WTC11 (cell line): ENCODE data around the gene ST3GAL5. TPM values are rescaled to one million over a fixed set of nuclear protein-coding genes. Genes with fewer than 3 reads are reported as not detected.

Experiments used
- ATAC-seq: fragments of 200-7000 bp; cut with Tn5 transposase; 2 replicates; pipeline ENCODE4 v1.10.0; 2021; ENCODE audit warnings: mild to moderate bottlenecking, moderate library complexity
- CTCF ChIA-PET: fragments of 300-600 bp; sonication (Branson Sonifier 250); formaldehyde crosslinking; loops from one replicate; lab custom pipeline; 2021; ENCODE audit warnings: antibody characterized with exemption; lab: Charles Lee
- POLR2A ChIA-PET: fragments of 350-600 bp; sonication (Branson Sonifier 250); formaldehyde crosslinking; loops from one replicate; lab custom pipeline; 2021; ENCODE audit warnings: antibody characterized with exemption; lab: Charles Lee
- DNase-seq: peaks from one replicate; pipeline ENCODE4 v3.0.0; 2021; ENCODE audit warnings: low spot score
- H3K27ac Mint-ChIP-seq: 2 replicates; pipeline ENCODE4 v1.8.0; 2021; ENCODE audit warnings: mixed read lengths
- H3K27me3 Mint-ChIP-seq: 2 replicates; pipeline ENCODE4 v1.8.0; 2021; ENCODE audit warnings: low read depth, mild to moderate bottlenecking, moderate library complexity, mixed read lengths
- H3K36me3 Mint-ChIP-seq: 2 replicates; pipeline ENCODE4 v1.8.0; 2021; ENCODE audit warnings: mixed read lengths
- H3K4me1 Mint-ChIP-seq: 2 replicates; pipeline ENCODE4 v1.8.0; 2022; ENCODE audit warnings: mixed read lengths
- H3K4me3 Mint-ChIP-seq: 2 replicates; pipeline ENCODE4 v1.8.0; 2021; ENCODE audit warnings: mild to moderate bottlenecking, moderate library complexity, mixed read lengths
- H3K9me3 Mint-ChIP-seq: 2 replicates; pipeline ENCODE4 v1.8.0; 2021; ENCODE audit warnings: mixed read lengths
- AR ChIP-seq: fragments of 250-450 bp; sonication (Bioruptor Pico); IDR thresholded peaks from 2 replicates; pipeline ENCODE4 v1.9.0; 2021; ENCODE audit warnings: mild to moderate bottlenecking
- ATF6 ChIP-seq: sonication (generic); formaldehyde crosslinking; IDR thresholded peaks from 2 replicates; pipeline ENCODE4 v1.8.1; 2023; ENCODE audit warnings: mild to moderate bottlenecking, missing genetic modification reagents
- CREM ChIP-seq: sonication (generic); formaldehyde crosslinking; IDR thresholded peaks from 2 replicates; pipeline ENCODE4 v1.8.1; 2022; ENCODE audit warnings: mild to moderate bottlenecking, missing genetic modification reagents, moderate library complexity
- E2F5 ChIP-seq: sonication (generic); formaldehyde crosslinking; IDR thresholded peaks from 2 replicates; pipeline ENCODE4 v1.8.1; 2022; ENCODE audit warnings: mild to moderate bottlenecking, moderate library complexity, missing genetic modification reagents
- GTF2I ChIP-seq: fragments of 250-450 bp; sonication (Bioruptor Pico); conservative IDR thresholded peaks from 2 replicates; pipeline ENCODE4 v1.4.0; 2021; ENCODE audit warnings: mild to moderate bottlenecking
- MAX ChIP-seq: sonication (generic); formaldehyde crosslinking; IDR thresholded peaks from 2 replicates; pipeline ENCODE4 v1.8.0; 2022; ENCODE audit warnings: mild to moderate bottlenecking, missing genetic modification reagents
- MXD4 ChIP-seq: fragments of 250-450 bp; sonication (Bioruptor Pico); IDR thresholded peaks from 2 replicates; pipeline ENCODE4 v1.8.0; 2021; ENCODE audit warnings: mild to moderate bottlenecking, moderate library complexity, borderline replicate concordance
- MYBL2 ChIP-seq: sonication (generic); formaldehyde crosslinking; IDR thresholded peaks from 2 replicates; pipeline ENCODE4 v1.8.1; 2023; ENCODE audit warnings: mild to moderate bottlenecking, moderate library complexity, missing genetic modification reagents
- NR3C1 ChIP-seq: sonication (generic); formaldehyde crosslinking; conservative IDR thresholded peaks from 2 replicates; pipeline ENCODE4 v1.8.1; 2023; ENCODE audit warnings: low read depth, mild to moderate bottlenecking, missing genetic modification reagents
- PREB ChIP-seq: sonication (generic); formaldehyde crosslinking; IDR thresholded peaks from 2 replicates; pipeline ENCODE4 v1.8.1; 2022; ENCODE audit warnings: mild to moderate bottlenecking, missing genetic modification reagents, moderate library complexity, borderline replicate concordance
- RELA ChIP-seq: sonication (generic); formaldehyde crosslinking; IDR thresholded peaks from 2 replicates; pipeline ENCODE4 v1.8.1; 2022; ENCODE audit warnings: missing genetic modification reagents, mild to moderate bottlenecking, borderline replicate concordance
- TEAD1 ChIP-seq: sonication (generic); formaldehyde crosslinking; IDR thresholded peaks from 2 replicates; pipeline ENCODE4 v1.8.0; 2022; ENCODE audit warnings: mild to moderate bottlenecking, missing genetic modification reagents
- ZNF121 ChIP-seq: sonication (generic); formaldehyde crosslinking; IDR thresholded peaks from 2 replicates; pipeline ENCODE4 v1.8.0; 2023; ENCODE audit warnings: missing genetic modification reagents
- ZNF396 ChIP-seq: fragments of 250-450 bp; sonication (Bioruptor Pico); IDR thresholded peaks from 2 replicates; pipeline ENCODE4 v1.8.0; 2021; ENCODE audit warnings: mild to moderate bottlenecking, moderate library complexity, borderline replicate concordance
- ZNF416 ChIP-seq: fragments of 250-450 bp; sonication (Bioruptor Pico); IDR thresholded peaks from 2 replicates; pipeline ENCODE4 v1.9.0; 2021; ENCODE audit warnings: mild to moderate bottlenecking, inconsistent platforms
- ZNF423 ChIP-seq: fragments of 250-450 bp; sonication (Bioruptor Pico); IDR thresholded peaks from 2 replicates; pipeline ENCODE4 v2.1.2; 2022; ENCODE audit warnings: mild to moderate bottlenecking, moderate library complexity
- total RNA-seq: library from RNA; stranded (reverse); gene quantifications from 3 replicates; pipeline ENCODE4 v1.2.3, GENCODE V29; 2021
- TF ChIP-seq, protein P1 (sequence below): sonication (generic); formaldehyde crosslinking; IDR thresholded peaks from 2 replicates; pipeline ENCODE4 v1.8.0; 2023; ENCODE audit warnings: missing genetic modification reagents
- TF ChIP-seq, protein P2 (sequence below): fragments of 250-450 bp; sonication (Bioruptor Pico); IDR thresholded peaks from 2 replicates; pipeline ENCODE4 v1.9.0; 2021; ENCODE audit warnings: mild to moderate bottlenecking
- TF ChIP-seq, protein P3 (sequence below): sonication (generic); formaldehyde crosslinking; IDR thresholded peaks from 2 replicates; pipeline ENCODE4 v1.8.1; 2023; ENCODE audit warnings: mild to moderate bottlenecking, missing genetic modification reagents, borderline replicate concordance
- TF ChIP-seq, protein P4 (sequence below): sonication (generic); formaldehyde crosslinking; IDR thresholded peaks from 2 replicates; pipeline ENCODE4 v1.8.1; 2023; ENCODE audit warnings: mild to moderate bottlenecking, missing genetic modification reagents, moderate library complexity

ST3GAL5 gene
- total RNA-seq, 1 experiment from 2014 or later, result 5.9 TPM

- no peak for TF ChIP-seq ATF6 (CRISPR knock-in tag)
- TF ChIP-seq CREM, result no peak
- TF ChIP-seq NR3C1 (CRISPR knock-in tag), result no peak
- TF ChIP-seq ZNF416, result no peak
- TF ChIP-seq ZNF423 (CRISPR knock-in tag), result no peak
- no peak for TF ChIP-seq TEAD1
- no peak for TF ChIP-seq E2F5
- TF ChIP-seq AR (CRISPR knock-in tag), result no peak
- no peak for TF ChIP-seq PREB (CRISPR knock-in tag)
- TF ChIP-seq, protein P1, sequence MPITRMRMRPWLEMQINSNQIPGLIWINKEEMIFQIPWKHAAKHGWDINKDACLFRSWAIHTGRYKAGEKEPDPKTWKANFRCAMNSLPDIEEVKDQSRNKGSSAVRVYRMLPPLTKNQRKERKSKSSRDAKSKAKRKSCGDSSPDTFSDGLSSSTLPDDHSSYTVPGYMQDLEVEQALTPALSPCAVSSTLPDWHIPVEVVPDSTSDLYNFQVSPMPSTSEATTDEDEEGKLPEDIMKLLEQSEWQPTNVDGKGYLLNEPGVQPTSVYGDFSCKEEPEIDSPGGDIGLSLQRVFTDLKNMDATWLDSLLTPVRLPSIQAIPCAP (CRISPR knock-in tag), result no peak
- TF ChIP-seq, protein P2, sequence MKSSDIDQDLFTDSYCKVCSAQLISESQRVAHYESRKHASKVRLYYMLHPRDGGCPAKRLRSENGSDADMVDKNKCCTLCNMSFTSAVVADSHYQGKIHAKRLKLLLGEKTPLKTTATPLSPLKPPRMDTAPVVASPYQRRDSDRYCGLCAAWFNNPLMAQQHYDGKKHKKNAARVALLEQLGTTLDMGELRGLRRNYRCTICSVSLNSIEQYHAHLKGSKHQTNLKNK (CRISPR knock-in tag), result no peak
- TF ChIP-seq RELA (CRISPR knock-in tag), result no peak
- TF ChIP-seq, protein P3, sequence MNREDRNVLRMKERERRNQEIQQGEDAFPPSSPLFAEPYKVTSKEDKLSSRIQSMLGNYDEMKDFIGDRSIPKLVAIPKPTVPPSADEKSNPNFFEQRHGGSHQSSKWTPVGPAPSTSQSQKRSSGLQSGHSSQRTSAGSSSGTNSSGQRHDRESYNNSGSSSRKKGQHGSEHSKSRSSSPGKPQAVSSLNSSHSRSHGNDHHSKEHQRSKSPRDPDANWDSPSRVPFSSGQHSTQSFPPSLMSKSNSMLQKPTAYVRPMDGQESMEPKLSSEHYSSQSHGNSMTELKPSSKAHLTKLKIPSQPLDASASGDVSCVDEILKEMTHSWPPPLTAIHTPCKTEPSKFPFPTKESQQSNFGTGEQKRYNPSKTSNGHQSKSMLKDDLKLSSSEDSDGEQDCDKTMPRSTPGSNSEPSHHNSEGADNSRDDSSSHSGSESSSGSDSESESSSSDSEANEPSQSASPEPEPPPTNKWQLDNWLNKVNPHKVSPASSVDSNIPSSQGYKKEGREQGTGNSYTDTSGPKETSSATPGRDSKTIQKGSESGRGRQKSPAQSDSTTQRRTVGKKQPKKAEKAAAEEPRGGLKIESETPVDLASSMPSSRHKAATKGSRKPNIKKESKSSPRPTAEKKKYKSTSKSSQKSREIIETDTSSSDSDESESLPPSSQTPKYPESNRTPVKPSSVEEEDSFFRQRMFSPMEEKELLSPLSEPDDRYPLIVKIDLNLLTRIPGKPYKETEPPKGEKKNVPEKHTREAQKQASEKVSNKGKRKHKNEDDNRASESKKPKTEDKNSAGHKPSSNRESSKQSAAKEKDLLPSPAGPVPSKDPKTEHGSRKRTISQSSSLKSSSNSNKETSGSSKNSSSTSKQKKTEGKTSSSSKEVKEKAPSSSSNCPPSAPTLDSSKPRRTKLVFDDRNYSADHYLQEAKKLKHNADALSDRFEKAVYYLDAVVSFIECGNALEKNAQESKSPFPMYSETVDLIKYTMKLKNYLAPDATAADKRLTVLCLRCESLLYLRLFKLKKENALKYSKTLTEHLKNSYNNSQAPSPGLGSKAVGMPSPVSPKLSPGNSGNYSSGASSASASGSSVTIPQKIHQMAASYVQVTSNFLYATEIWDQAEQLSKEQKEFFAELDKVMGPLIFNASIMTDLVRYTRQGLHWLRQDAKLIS, result no peak
- POLR2A ChIA-PET, result interaction anchor here (0.5 kb wide), 1 partner anchor 659 kb away, joined by 3 read pairs; no protein-coding TSS in a partner anchor
- ATAC-seq (peak; percentile 92), DNase-seq (peak; percentile 29)
- H3K36me3 Mint-ChIP-seq, result peaks cover 6% of the 10 kb centered on the region
- no peak overlapping the region for H3K4me3 Mint-ChIP-seq
- no peaks in the 10 kb centered on the region for H3K27me3 Mint-ChIP-seq
- peaks cover 11% of the 10 kb centered on the region for H3K9me3 Mint-ChIP-seq
- H3K4me1 Mint-ChIP-seq, result no peaks in the 10 kb centered on the region
- H3K27ac Mint-ChIP-seq, result no peak overlapping the region
- CTCF ChIA-PET, result interaction anchor here (0.6 to 2.4 kb wide), 15 partner anchors 10 to 242 kb away, joined by 3 to 25 read pairs (median 5); partner anchors contain the start of gene ST3GAL5
Measured at GRCh38 chr2:85838181-85838580, 50.6 kb downstream of the ST3GAL5 start.

DNA sequence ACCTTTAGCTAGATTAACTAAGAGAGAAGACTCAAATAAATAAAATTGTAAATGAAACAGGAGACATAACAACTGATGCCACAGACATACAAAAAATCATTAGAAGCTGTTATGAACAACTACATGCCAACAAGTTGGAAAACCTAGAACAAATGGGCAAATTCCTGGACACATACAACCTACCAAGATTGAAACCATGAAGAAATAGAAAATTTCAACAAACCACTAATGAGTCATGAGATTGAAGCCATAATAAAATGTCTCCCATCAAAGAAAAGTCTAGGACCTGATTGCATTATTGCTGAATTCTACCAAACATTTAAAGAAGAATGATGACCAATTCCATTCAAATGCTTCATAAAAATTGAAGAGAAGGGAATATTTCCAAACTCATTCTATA lies 54.3 kb downstream of the ST3GAL5 start:
- no peak overlapping the region for H3K4me3 Mint-ChIP-seq
- no peak overlapping the region for H3K27ac Mint-ChIP-seq
- ChIA-PET CTCF (no interaction called here), POLR2A (no interaction called here)
- peaks cover 3% of the 10 kb centered on the region for H3K36me3 Mint-ChIP-seq
- H3K27me3 Mint-ChIP-seq, result no peaks in the 10 kb centered on the region
- DNase-seq (no peak), ATAC-seq (no peak)
- H3K4me1 Mint-ChIP-seq, result no peaks in the 10 kb centered on the region
- H3K9me3 Mint-ChIP-seq, result peaks cover 11% of the 10 kb centered on the region
- TF ChIP-seq, protein P1 (CRISPR knock-in tag), result no peak
- TF ChIP-seq ZNF396 (CRISPR knock-in tag), result no peak
- no peak for TF ChIP-seq MAX
- no peak for TF ChIP-seq GTF2I (CRISPR knock-in tag)
- TF ChIP-seq MYBL2 (CRISPR knock-in tag), result no peak
- TF ChIP-seq MXD4 (CRISPR knock-in tag), result no peak
- TF ChIP-seq, protein P2 (CRISPR knock-in tag), result no peak
- TF ChIP-seq ZNF121 (CRISPR knock-in tag), result no peak
- TF ChIP-seq, protein P4, sequence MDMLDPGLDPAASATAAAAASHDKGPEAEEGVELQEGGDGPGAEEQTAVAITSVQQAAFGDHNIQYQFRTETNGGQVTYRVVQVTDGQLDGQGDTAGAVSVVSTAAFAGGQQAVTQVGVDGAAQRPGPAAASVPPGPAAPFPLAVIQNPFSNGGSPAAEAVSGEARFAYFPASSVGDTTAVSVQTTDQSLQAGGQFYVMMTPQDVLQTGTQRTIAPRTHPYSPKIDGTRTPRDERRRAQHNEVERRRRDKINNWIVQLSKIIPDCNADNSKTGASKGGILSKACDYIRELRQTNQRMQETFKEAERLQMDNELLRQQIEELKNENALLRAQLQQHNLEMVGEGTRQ (CRISPR knock-in tag), result no peak
- TF ChIP-seq ZNF423 (CRISPR knock-in tag), result no peak
